ENCODE measurements around the gene MDM2.

Gene MDM2

DNA sequence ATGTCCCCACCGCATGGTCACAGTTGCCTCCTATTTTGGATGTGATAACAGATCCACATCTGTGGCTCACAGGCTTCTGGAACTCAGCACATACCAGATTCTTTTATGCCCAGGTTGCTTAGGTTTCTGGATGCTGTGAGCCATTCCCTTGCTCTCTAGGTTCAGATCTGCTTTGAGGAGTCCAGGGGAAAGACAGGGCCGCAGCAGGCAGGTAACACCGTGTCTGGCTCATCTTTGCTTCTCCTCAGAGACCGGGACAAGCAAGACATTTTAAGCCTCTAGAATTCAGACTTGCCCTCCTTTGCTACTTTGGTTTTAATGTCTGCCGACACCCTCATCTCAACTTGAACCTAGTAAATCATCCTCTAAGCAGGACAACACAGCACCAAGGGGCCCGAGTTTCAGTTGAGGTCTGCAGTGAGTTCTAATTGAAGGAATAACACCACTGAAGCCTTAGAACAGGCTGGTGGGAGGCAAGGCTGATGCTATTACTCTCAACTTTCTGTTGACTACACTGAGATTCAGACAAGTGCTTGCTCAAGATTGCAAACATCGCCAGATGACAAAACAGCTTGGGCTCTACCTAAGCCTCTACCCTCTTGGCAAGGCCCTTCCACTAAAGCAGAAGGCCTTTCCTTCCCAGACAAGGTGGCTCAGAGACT is 55.3 kb downstream of the MDM2 start:
- in situ Hi-C loops (cut with HindIII; ENCODE audit: low pct_ligation_motif_present, low pct_unique_long_range_greater_than_20kb, low sequenced_read_pairs) = loop anchor here (25.0 kb wide), 1 partner anchor 199 kb away; no protein-coding TSS in a partner anchor
- DNase-seq = no peak

GRCh38 chr12:68863886-68864454 is 56.0 kb downstream of the MDM2 start:
- peak; percentile 61 for DNase-seq

DNA sequence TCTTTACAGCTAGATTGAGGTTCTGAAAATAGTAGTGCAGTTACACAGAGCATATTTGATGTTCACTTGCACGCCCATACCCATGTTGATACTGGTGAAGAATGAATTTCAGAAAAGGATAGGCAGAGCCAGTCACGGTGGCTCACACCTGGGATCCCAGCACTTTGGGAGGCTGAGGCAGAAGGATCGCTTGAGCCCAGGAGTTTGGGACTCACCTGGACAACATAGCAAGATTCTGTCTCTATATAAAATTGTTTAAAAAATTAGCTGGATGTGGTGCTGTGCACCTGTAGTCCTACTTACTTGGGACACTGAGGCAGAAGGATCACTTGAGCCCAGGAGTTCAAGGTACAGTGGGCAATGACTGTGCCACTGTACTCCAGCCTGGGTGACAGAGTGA is 56.6 kb downstream of the MDM2 start:
- DNase-seq = no peak
- in situ Hi-C loops (cut with HindIII; ENCODE audit: low pct_ligation_motif_present, low pct_unique_long_range_greater_than_20kb, low sequenced_read_pairs) = loop anchor here (25.0 kb wide), 1 partner anchor 198 kb away; no protein-coding TSS in a partner anchor

More at GRCh38 chr12:68863886-68864454, 56.0 kb downstream of the MDM2 start:
- in situ Hi-C loops (cut with HindIII; ENCODE audit: low pct_ligation_motif_present, low pct_unique_long_range_greater_than_20kb, low sequenced_read_pairs) = loop anchor here (25.0 kb wide), 1 partner anchor 198 kb away; no protein-coding TSS in a partner anchor

- no peak for DNase-seq
- in situ Hi-C loops (cut with HindIII; ENCODE audit: low pct_ligation_motif_present, low pct_unique_long_range_greater_than_20kb, low sequenced_read_pairs) = loop anchor here (25.0 kb wide), 1 partner anchor 197 kb away; no protein-coding TSS in a partner anchor
These were observed 57.6 kb downstream of the MDM2 start for GRCh38 chr12:68865399-68866164.

GRCh38 chr12:68866950-68867349 is 59.0 kb downstream of the MDM2 start:
- in situ Hi-C loops (cut with HindIII; ENCODE audit: low pct_ligation_motif_present, low pct_unique_long_range_greater_than_20kb, low sequenced_read_pairs) = loop anchor here (25.0 kb wide), 1 partner anchor 195 kb away; no protein-coding TSS in a partner anchor
- DNase-seq = no peak

DNA sequence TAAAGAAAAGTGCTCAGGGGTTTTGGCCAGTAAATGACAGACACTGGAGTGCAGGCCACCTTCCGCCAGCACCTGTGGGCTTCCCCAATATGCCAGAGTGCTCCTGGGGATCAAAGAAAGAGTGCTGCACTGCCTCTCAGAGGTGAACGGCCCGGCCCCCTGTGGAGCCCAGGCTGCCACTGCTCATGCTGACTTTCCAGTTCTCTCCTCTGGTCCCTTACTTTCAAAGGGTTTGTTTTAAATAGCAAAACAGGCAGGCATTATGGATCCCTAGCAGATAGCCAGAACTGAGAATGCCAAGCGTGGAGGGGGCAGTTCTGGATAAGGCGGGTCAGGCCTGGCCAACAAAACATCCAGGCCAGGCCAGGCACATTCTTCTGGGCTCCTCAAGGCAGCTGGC is 59.6 kb downstream of the MDM2 start:
- DNase-seq = no peak
- in situ Hi-C loops (cut with HindIII; ENCODE audit: low pct_ligation_motif_present, low pct_unique_long_range_greater_than_20kb, low sequenced_read_pairs) = loop anchor here (25.0 kb wide), 1 partner anchor 195 kb away; no protein-coding TSS in a partner anchor

DNA sequence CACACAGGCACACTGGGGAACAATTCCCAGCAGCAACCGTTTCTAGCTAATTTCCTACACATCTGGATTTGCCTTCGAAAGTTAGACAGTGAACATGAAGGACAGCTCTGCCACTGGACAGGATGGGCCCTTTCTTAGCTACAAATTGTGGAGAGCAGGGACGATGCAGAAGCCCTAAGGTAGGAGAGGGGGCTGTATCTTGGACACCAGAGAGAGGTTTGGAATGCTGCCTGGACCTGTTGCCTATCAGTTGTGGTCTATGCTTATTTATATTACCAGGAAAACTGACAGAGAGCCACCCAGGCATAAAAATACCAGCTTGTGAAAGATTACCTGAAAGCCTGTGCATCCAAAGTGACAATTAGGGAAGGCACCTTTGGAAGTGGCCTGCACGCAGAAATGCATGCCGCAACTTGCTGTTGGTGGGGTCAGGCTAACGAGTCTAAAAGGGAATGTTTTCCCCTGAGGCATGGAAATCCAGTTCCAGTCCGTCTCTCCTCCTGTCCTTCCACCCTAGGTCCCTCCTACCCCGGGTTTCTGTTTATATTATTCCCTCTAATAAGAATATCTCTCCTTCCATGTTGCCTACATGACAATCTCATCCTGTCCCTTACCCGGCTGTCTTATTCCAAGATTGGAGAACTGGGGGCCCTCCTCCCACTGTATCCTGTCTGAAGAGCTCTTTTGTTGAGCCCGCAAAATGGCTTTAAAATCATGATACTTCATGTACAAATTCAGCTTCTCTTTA is 60.2 kb downstream of the MDM2 start:
- in situ Hi-C loops (cut with HindIII; ENCODE audit: low pct_ligation_motif_present, low pct_unique_long_range_greater_than_20kb, low sequenced_read_pairs) = loop anchor here (25.0 kb wide), 1 partner anchor 194 kb away; no protein-coding TSS in a partner anchor

GRCh38 chr12:68870011-68870410 is 62.0 kb downstream of the MDM2 start:
- in situ Hi-C loops (cut with HindIII; ENCODE audit: low pct_ligation_motif_present, low pct_unique_long_range_greater_than_20kb, low sequenced_read_pairs) = loop anchor here (25.0 kb wide), 1 partner anchor 192 kb away; no protein-coding TSS in a partner anchor
- no peak for DNase-seq

More for the DNA sequence above, 60.2 kb downstream of the MDM2 start:
- DNase-seq = no peak

GRCh38 chr12:68870443-68870842 is 62.5 kb downstream of the MDM2 start:
- DNase-seq = no peak
- in situ Hi-C loops (cut with HindIII; ENCODE audit: low pct_ligation_motif_present, low pct_unique_long_range_greater_than_20kb, low sequenced_read_pairs) = loop anchor here (25.0 kb wide), 1 partner anchor 192 kb away; no protein-coding TSS in a partner anchor

DNA sequence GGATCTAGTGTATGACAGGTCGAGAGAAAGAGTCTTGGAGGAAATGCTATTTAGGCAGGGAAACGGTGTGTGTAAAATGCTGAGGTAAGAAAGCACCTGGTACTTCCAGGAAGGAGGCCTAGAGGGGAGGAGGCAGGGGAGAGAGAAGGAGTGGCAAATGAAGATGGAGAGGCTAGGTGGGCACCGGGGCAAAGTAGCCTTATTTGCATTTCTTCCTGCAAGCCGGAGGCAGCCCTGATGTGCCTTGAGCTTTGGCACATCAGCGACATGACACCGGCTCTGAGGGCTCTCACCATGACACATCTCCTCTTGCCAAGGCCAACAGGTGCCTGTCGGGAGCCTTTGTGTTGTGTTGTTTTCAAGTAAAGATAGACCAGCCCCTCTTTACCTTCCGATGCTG is 63.4 kb downstream of the MDM2 start:
- in situ Hi-C loops (cut with HindIII; ENCODE audit: low pct_ligation_motif_present, low pct_unique_long_range_greater_than_20kb, low sequenced_read_pairs) = loop anchor here (25.0 kb wide), 1 partner anchor 191 kb away; no protein-coding TSS in a partner anchor
- DNase-seq = no peak

DNA sequence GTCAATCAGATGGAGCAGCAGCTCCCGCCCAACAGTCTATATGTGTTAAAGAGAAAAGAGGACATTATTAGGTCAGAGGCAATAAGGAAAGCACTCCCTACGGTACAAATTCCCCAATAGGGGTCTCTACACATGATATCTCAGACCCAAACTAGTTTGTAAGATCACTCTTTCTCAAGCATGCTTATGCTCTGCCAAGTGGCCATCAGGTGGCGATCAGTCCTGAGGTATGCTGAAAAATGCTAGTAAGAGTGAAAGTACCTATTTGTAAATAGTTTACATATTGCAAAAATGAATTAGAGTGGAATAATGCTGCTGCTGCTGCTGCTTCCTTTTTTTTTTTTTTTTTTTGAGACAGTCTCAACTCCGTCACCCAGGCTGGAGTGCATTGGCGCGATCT is 63.9 kb downstream of the MDM2 start:
- in situ Hi-C loops (cut with HindIII; ENCODE audit: low pct_ligation_motif_present, low pct_unique_long_range_greater_than_20kb, low sequenced_read_pairs) = loop anchor here (25.0 kb wide), 1 partner anchor 190 kb away; no protein-coding TSS in a partner anchor
- peak; percentile 60 for DNase-seq

- in situ Hi-C loops (cut with HindIII; ENCODE audit: low pct_ligation_motif_present, low pct_unique_long_range_greater_than_20kb, low sequenced_read_pairs) = loop anchor here (25.0 kb wide), 1 partner anchor 189 kb away; no protein-coding TSS in a partner anchor
- no peak for DNase-seq
These were observed 65.3 kb downstream of the MDM2 start for GRCh38 chr12:68873316-68873715.

DNA sequence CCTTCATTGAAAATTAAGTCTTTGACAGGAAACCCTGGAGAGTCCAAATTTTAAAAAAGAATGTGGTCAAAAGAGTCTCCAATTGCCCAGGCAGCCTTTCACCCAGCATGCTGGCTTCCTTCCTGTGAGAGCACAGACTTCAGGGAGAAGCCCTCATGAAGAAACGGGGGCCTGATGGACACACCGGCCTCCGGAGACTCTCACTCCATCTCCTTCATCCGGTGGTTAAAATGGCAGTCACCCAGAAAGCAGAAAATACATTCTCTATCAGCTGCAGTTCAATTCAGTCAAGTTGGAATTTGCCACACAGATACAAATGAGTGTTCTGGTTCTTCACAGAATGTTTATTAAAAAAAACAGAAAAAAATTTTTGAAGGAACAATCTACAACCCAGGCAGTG is 68.5 kb downstream of the MDM2 start:
- no peak for DNase-seq
- in situ Hi-C loops (cut with HindIII; ENCODE audit: low pct_ligation_motif_present, low pct_unique_long_range_greater_than_20kb, low sequenced_read_pairs) = no loop called here

GRCh38 chr12:68877583-68877982 is 69.6 kb downstream of the MDM2 start:
- in situ Hi-C loops (cut with HindIII; ENCODE audit: low pct_ligation_motif_present, low pct_unique_long_range_greater_than_20kb, low sequenced_read_pairs) = no loop called here
- DNase-seq = no peak

- in situ Hi-C loops (cut with HindIII; ENCODE audit: low pct_ligation_motif_present, low pct_unique_long_range_greater_than_20kb, low sequenced_read_pairs) = no loop called here
- DNase-seq = no peak
These were observed 70.3 kb downstream of the MDM2 start for GRCh38 chr12:68878283-68878682.

DNA sequence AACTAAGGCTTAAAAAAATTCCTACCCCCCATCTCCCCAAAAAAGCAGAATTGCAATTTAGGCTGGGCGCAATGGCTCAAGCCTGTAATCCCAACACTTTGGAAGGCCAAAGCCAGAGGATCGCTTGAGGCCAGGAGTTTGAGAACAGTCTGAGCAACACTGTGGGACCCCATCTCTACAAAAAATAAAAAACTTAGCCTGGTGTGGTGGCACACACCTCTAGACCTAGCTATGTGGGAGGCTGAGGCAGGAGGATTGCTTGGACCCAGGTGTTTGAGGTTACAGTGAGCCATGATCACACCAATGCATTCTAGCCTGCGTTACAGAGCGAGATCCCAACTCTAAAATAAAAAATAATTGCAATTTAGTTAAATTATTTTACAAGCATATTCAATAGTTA is 70.9 kb downstream of the MDM2 start:
- DNase-seq = no peak
- in situ Hi-C loops (cut with HindIII; ENCODE audit: low pct_ligation_motif_present, low pct_unique_long_range_greater_than_20kb, low sequenced_read_pairs) = no loop called here

DNA sequence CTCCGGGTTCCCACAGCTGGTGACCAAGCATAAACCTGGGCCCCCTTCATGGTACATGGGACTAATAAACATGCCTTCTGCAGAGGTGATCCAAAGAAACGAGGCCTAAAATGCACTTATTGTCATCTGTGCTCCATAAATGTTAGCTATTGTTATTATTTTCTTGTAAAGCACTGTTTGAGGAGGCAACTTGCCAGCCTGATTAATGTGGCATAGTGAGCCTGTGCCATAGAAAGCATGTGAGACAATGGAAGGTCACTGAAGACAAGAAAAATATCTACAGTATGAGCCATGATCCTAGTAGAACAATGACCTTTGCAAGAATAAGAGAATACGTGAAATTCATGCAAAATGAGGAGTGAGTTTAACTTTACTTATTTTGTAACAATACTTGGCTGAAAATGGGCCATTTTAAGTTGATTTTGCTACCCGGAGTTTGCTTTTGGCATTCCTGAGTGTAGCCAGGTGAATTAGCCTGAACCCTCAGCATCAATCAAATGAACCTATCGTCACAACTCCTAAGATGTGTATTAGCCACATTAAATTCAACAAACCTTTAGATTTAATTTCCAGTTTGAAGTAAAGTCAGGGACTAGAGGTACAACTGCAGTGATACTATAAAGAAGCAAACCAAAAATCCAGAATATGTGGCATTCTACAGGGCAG is 72.8 kb downstream of the MDM2 start:
- no peak for DNase-seq
- in situ Hi-C loops (cut with HindIII; ENCODE audit: low pct_ligation_motif_present, low pct_unique_long_range_greater_than_20kb, low sequenced_read_pairs) = no loop called here

Data from ACHN (cell line).